ENCODE data around the gene SHROOM3. TPM values are rescaled to one million over a fixed set of nuclear protein-coding genes. Genes with fewer than 3 reads are reported as not detected.

The SHROOM3 gene
- total RNA-seq, 6 experiments from 2014 or later = 15.2 to 35.8 (median 29.9) TPM

DNA sequence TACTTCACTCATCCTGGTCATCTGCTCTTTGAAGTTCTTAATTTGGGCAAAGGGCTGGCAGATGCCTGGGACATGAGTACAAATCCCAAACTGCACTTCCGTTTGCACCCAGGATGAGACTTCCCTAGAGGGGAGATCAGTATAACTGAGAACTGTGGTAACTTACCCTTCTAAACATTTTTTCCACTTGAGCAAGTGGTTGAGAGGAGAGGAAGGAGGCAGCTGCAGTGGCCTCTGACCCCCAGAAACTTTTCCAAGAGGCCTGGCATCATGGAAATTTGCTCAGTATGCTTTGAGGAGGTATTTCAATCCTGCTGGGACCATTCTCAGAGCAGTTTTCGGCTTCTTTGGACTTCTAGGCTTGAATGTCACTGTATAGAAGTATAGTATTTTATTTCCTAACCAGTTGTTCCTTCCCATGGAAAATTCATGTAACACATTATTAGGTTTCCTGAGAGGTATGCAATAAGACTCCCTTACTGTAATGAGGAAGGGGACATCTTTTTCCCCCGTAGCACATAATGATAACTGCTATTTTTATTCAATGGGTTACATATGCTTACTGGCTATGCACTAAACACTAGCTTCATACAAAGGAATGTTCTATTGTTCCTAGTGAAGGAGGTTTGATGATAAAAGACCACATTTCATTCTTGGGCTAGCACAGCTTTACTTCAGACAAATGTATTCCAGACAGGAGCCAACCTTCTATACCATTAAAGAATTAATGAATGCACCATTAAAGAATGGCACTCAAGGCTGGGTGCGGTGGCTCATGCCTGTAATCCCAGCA, 129.3 kb downstream of the SHROOM3 start:
- DNase-seq (no peak), ATAC-seq (no peak)
- Histone ChIP-seq H3K27ac (peak overlapping the region; percentile 49 to 80 (median 72)), H3K4me3 (no peak overlapping the region), H3K27me3 (no peaks in the 10 kb centered on the region), H3K9me3 (no peaks in the 10 kb centered on the region), H3K4me1 (peaks cover 0 to 27% (median 11%) of the 10 kb centered on the region in 4 donors), H3K36me3 (peaks cover 0 to 2% (median under 1%) of the 10 kb centered on the region in 4 donors)
- TF ChIP-seq, protein P1, sequence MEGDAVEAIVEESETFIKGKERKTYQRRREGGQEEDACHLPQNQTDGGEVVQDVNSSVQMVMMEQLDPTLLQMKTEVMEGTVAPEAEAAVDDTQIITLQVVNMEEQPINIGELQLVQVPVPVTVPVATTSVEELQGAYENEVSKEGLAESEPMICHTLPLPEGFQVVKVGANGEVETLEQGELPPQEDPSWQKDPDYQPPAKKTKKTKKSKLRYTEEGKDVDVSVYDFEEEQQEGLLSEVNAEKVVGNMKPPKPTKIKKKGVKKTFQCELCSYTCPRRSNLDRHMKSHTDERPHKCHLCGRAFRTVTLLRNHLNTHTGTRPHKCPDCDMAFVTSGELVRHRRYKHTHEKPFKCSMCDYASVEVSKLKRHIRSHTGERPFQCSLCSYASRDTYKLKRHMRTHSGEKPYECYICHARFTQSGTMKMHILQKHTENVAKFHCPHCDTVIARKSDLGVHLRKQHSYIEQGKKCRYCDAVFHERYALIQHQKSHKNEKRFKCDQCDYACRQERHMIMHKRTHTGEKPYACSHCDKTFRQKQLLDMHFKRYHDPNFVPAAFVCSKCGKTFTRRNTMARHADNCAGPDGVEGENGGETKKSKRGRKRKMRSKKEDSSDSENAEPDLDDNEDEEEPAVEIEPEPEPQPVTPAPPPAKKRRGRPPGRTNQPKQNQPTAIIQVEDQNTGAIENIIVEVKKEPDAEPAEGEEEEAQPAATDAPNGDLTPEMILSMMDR (IDR thresholded peaks at IDR 0.05) = no peak
- TF ChIP-seq POLR2A (IDR thresholded peaks at IDR 0.05) = no peak
- intact Hi-C loops (cut with DNase I) = no loop called here
- WGBS (ENCODE audit: insufficient coverage, low coverage, low lambda C conversion rate, missing lambda C conversion rate) = 87% methylated on average over 3 of the region's 4 CpGs

DNA sequence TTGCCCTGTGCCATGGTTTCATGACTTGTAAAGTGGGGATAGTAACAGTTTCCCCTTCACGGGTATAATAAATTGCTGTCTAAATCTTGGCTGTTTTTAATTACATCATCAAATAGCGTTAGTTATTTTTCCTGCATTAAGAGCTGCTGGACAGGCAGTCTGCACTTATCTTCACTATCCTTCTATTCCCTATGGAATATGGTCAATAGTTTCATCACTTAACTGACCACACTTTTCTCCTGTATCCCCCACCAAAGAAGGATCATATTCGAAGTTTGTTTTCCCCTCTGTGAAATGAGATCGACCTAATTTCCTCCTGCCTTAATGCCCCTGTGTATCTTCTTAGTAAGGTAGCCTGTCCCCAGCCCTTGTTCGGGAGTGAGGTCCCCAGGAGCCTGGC, 133.2 kb downstream of the SHROOM3 start:
- Histone ChIP-seq H3K27me3 (no peaks in the 10 kb centered on the region), H3K27ac (peak overlapping the region; percentile 89 to 97 (median 93)), H3K4me1 (peaks cover 0 to 33% (median 14%) of the 10 kb centered on the region in 4 donors), H3K36me3 (no peaks in the 10 kb centered on the region), H3K9me3 (no peaks in the 10 kb centered on the region), H3K4me3 (no peak overlapping the region)
- 87% methylated on average over 5 of the region's 5 CpGs for WGBS (ENCODE audit: insufficient coverage, low coverage, low lambda C conversion rate, missing lambda C conversion rate)
- ATAC-seq = no peak
- no peak for DNase-seq
- intact Hi-C loops (cut with DNase I) = no loop called here
- TF ChIP-seq, protein P1 (IDR thresholded peaks at IDR 0.05) = no peak
- no peak for TF ChIP-seq POLR2A (IDR thresholded peaks at IDR 0.05)

- H3K27ac ChIP-seq = peak overlapping the region; percentile 89 to 97 (median 93)
- DNase-seq = no peak
- no peak for TF ChIP-seq POLR2A (IDR thresholded peaks at IDR 0.05)
- TF ChIP-seq, protein P1 (IDR thresholded peaks at IDR 0.05) = no peak
- no peaks in the 10 kb centered on the region for H3K27me3 ChIP-seq
- no peaks in the 10 kb centered on the region for H3K36me3 ChIP-seq
- ATAC-seq = peak in 3 of 4 donors; percentile 32 to 56 (median 39)
- peaks cover 0 to 28% (median 11%) of the 10 kb centered on the region in 4 donors for H3K4me1 ChIP-seq
- 47% methylated on average over 3 of the region's 3 CpGs for WGBS (ENCODE audit: insufficient coverage, low coverage, low lambda C conversion rate, missing lambda C conversion rate)
- intact Hi-C loops (cut with DNase I) = no loop called here
- no peak overlapping the region for H3K4me3 ChIP-seq
- no peaks in the 10 kb centered on the region for H3K9me3 ChIP-seq
Observed at GRCh38 chr4:76569225-76569624, 134.2 kb downstream of the SHROOM3 start.

DNA sequence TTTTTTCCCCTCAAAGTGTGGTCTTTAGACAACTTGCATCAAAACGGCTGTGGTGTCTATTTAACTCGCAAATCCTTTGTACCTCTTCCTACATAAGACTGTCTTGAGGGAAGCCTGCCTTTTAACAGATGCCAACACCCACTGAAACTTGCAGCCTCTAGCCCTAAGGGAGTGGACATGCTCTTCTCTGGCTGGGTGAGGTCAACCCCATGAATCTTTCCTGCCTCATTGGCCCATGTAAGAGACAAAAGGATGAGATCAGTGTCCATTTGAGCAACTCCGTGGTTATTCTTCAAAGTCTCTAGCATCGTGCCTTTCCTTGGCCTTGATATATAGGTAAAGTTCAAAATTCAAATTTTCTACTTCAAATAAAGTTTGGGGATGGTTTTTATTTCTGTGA, 134.7 kb downstream of the SHROOM3 start:
- 68% methylated on average over 4 of the region's 4 CpGs for WGBS (ENCODE audit: insufficient coverage, low coverage, low lambda C conversion rate, missing lambda C conversion rate)
- Histone ChIP-seq H3K9me3 (no peaks in the 10 kb centered on the region), H3K27me3 (no peaks in the 10 kb centered on the region), H3K4me1 (peaks cover 0 to 28% (median 10%) of the 10 kb centered on the region in 4 donors), H3K27ac (peak overlapping the region; percentile 89 to 97 (median 93)), H3K4me3 (no peak overlapping the region), H3K36me3 (no peaks in the 10 kb centered on the region)
- peak in 1 of 4 donors; percentile 5 for ATAC-seq
- intact Hi-C loops (cut with DNase I) = no loop called here
- TF ChIP-seq POLR2A (IDR thresholded peaks at IDR 0.05) = no peak
- TF ChIP-seq, protein P1 (IDR thresholded peaks at IDR 0.05) = no peak
- no peak for DNase-seq
